Fibroblast of the aortic adventitia (primary cell): Measurements from ENCODE around the gene SMIM35. TPM values are rescaled to one million over a fixed set of nuclear protein-coding genes. Genes with fewer than 3 reads are reported as not detected.

Source experiments
- DNase-seq: peaks from one replicate; pipeline ENCODE4 v3.0.0-alpha.2; 2010; ENCODE audit warnings: low read depth
- H3K4me3 ChIP-seq: 2 replicates; pipeline ENCODE4 v1.5.1; 2011; ENCODE audit warnings: low read depth, mild to moderate bottlenecking, control low read depth, low read length, moderate library complexity
- CTCF ChIP-seq: IDR thresholded peaks from 2 replicates; pipeline ENCODE4 v1.5.1; 2011; ENCODE audit warnings: mild to moderate bottlenecking, low read length, control low read depth, inconsistent platforms; ENCODE audit not compliant: insufficient read depth
- total RNA-seq: library from RNA; depleted of rRNA; stranded (reverse); fragments of >200 nt; gene quantifications from 2 replicates; pipeline ENCODE4 v1.2.3, GENCODE V29; 2012; ENCODE audit warnings: low replicate concordance

SMIM35 gene
- total RNA-seq, 1 donor, result not detected

- H3K4me3 ChIP-seq, result no peak overlapping the region
- no peak for DNase-seq
- TF ChIP-seq CTCF, result no peak
Observed at GRCh38 chr11:118117790-118118601, 31.2 kb upstream of the SMIM35 start.

DNA sequence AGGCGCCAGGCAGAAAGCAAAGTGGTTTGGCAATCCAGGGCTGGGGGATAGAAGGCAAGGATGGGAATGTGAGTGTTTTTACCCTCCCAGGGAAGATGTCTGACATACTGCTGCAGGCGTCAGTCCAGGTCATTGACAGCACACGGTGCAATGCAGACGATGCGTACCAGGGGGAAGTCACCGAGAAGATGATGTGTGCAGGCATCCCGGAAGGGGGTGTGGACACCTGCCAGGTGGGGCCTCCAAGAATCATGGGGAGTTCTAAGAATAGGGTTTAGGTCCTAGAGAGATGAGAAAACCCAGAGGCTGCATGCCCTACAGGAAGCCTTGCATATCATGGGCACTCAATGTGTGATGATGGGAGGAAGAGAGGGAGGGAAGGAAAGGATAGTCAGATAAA, 28.3 kb upstream of the SMIM35 start:
- TF ChIP-seq CTCF, result no peak

GRCh38 chr11:118114266-118114665, 27.5 kb upstream of the SMIM35 start:
- no peak for DNase-seq
- no peak for TF ChIP-seq CTCF
- no peak overlapping the region for H3K4me3 ChIP-seq

More for the DNA sequence above, 28.3 kb upstream of the SMIM35 start:
- no peak overlapping the region for H3K4me3 ChIP-seq
- no peak for DNase-seq

DNA sequence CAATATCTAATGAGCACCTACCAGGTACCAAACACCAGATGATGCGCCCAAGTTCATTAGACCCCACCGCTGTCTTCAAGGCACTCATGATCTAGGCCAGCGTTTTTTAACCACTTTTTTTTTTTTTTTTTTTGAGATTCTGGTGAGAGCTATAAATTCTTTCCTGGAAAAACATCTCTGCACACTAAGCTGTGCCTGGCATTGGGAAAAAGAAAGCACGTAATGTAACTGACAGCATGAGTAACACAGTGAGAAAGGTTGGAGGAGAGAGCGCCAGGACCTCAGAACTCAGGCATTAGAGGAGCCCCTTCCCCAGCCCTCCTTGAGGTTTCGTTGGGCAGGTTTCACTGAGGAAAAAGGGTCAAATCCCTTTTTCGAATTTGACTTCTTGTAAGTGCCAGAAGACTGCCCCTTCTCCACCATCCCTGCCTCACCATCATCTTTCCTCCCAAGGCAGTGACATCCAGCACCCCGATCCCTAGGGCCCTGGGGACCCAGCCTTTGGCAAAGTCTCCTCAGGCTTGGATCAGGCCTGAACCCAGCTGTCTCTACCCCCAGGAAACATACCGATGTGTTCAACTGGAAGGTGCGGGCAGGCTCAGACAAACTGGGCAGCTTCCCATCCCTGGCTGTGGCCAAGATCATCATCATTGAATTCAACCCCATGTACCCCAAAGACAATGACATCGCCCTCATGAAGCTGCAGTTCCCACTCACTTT, 26.1 kb upstream of the SMIM35 start:
- no peak overlapping the region for H3K4me3 ChIP-seq
- DNase-seq, result no peak
- no peak for TF ChIP-seq CTCF

- no peak for DNase-seq
- no peak for TF ChIP-seq CTCF
- no peak overlapping the region for H3K4me3 ChIP-seq
Observed at GRCh38 chr11:118111744-118112035, 24.9 kb upstream of the SMIM35 start.

DNA sequence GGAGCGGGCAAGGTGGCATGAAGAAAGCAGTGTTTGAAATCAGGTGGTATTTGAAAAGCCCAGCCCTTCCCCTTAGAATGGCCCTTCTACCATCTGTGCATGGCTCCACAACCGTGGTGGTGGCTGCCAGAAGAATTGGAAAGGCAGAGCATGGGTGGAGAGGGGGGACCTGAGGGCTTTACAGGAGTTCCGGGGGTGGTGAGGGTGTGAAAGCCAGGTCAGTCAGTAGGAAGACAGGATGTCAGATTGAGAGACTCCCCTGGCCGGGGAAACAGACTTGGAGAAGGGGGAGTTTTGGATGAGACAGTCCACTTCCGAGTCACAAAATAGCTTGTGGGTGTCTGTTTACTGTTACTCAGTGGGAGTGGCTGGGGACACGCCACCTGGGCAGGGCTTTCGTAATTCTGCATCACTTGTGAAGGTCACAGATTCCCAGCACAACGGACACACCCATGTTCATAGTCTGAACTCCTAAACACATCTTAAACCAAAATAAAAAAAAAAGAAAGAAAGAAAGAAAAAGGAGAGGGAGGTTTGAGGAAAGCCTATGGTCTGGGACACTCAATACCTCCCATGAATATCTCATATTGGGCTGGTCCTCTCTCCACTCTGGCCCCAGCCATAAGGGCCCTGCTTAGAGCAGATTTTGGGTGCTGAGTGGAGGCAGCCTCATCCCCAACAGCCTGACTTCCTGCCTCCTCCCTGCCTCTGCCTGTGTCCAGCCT, 24.4 kb upstream of the SMIM35 start:
- H3K4me3 ChIP-seq, result no peak overlapping the region
- no peak for TF ChIP-seq CTCF
- no peak for DNase-seq
